ENCODE measurements around the gene LRRFIP1. TPM values are rescaled to one million over a fixed set of nuclear protein-coding genes. Genes with fewer than 3 reads are reported as not detected.
"Not testable (repeated sequence)": the region's sequence is repeated elsewhere in the genome, so short reads cannot be mapped to it uniquely, and the experiment has no call there.

The LRRFIP1 gene
- total RNA-seq, 4 donors from 2014 or later = 98.5 to 147 (median 122) TPM

- H3K36me3 ChIP-seq = peaks cover 0 to 34% (median 13%) of the 10 kb centered on the region in 4 donors
Measured at GRCh38 chr2:237749002-237749401, 121.6 kb downstream of the LRRFIP1 start.

GRCh38 chr2:237749961-237750360 lies 122.6 kb downstream of the LRRFIP1 start:
- H3K36me3 ChIP-seq = peaks cover 0 to 44% (median 16%) of the 10 kb centered on the region in 4 donors
- intact Hi-C loops (cut with DNase I; ENCODE audit: low total_unique reads) (loop anchor here (10.0 kb wide), 1 partner anchor 125 kb away; the partner anchor contains the start of gene LRRFIP1), in situ Hi-C loops (cut with MboI; ENCODE audit: low pct_ligation_motif_present in 1 of 4, low pct_unique_long_range_greater_than_20kb in 1 of 4, low sequenced_read_pairs in 3 of 4) (loop anchor here (10.0 to 25.0 kb wide), 4 partner anchors 75 to 245 kb away; partner anchors contain the start of gene RAB17 (in 1 of the 4))
- 84% methylated on average over 2 of the region's 2 CpGs; no CpG with 5 or more reads in 1 of the 2 donors for WGBS, 2 donors (ENCODE audit: low coverage in 1 of 2)
- H3K4me3 ChIP-seq = no peak overlapping the region
- H3K9me3 ChIP-seq = no peaks in the 10 kb centered on the region
- TF ChIP-seq CTCF (IDR thresholded peaks at IDR 0.05) (no peak), POLR2A (IDR thresholded peaks at IDR 0.05) (no peak), POLR2AphosphoS5 (IDR thresholded peaks at IDR 0.05) (no peak), EP300 (IDR thresholded peaks at IDR 0.05; ENCODE audit: low read depth) (no peak)
- H3K27ac ChIP-seq = no peak overlapping the region
- DNase-seq = no peak
- peaks cover 0 to 6% (median under 1%) of the 10 kb centered on the region in 4 donors for H3K4me1 ChIP-seq
- H3K27me3 ChIP-seq = no peaks in the 10 kb centered on the region

More at GRCh38 chr2:237749002-237749401, 121.6 kb downstream of the LRRFIP1 start:
- in situ Hi-C loops (cut with MboI; ENCODE audit: low pct_ligation_motif_present in 1 of 4, low pct_unique_long_range_greater_than_20kb in 1 of 4, low sequenced_read_pairs in 3 of 4) (loop anchor here in 3 of 4 donors (10.0 to 25.0 kb wide), 4 partner anchors 74 to 244 kb away; partner anchors contain the start of gene RAB17 (in 1 of the 3)), intact Hi-C loops (cut with DNase I; ENCODE audit: low total_unique reads) (loop anchor here (10.0 kb wide), 1 partner anchor 124 kb away; the partner anchor contains the start of gene LRRFIP1)
- Histone ChIP-seq H3K27ac (no peak overlapping the region), H3K4me3 (no peak overlapping the region), H3K9me3 (no peaks in the 10 kb centered on the region), H3K4me1 (peaks cover 4 to 15% (median 6%) of the 10 kb centered on the region in 4 donors), H3K27me3 (no peaks in the 10 kb centered on the region)
- 91 to 96% methylated on average over 6 to 11 of the region's 11 CpGs for WGBS, 2 donors (ENCODE audit: low coverage in 1 of 2)
- no peak for DNase-seq
- TF ChIP-seq POLR2AphosphoS5 (IDR thresholded peaks at IDR 0.05) (no peak), EP300 (IDR thresholded peaks at IDR 0.05; ENCODE audit: low read depth) (no peak), CTCF (IDR thresholded peaks at IDR 0.05) (no peak), POLR2A (IDR thresholded peaks at IDR 0.05) (no peak)

- H3K27ac ChIP-seq; H3K9me3 ChIP-seq; intact Hi-C loops (cut with DNase I; ENCODE audit: low total_unique reads); DNase-seq; H3K4me3 ChIP-seq; H3K4me1 ChIP-seq; H3K27me3 ChIP-seq: not testable (repeated sequence)
- 96% methylated on average over 15 of the region's 15 CpGs; no CpG with 5 or more reads in 1 of the 2 donors for WGBS, 2 donors (ENCODE audit: low coverage in 1 of 2)
- in situ Hi-C loops (cut with MboI; ENCODE audit: low pct_ligation_motif_present in 1 of 4, low pct_unique_long_range_greater_than_20kb in 1 of 4, low sequenced_read_pairs in 3 of 4) = loop anchor here in 1 of 4 donors (10.0 kb wide), 1 partner anchor 166 kb away; no protein-coding TSS in a partner anchor
- H3K36me3 ChIP-seq = peaks cover 0 to 49% (median 18%) of the 10 kb centered on the region in 4 donors
Measured at GRCh38 chr2:237750441-237750840, 123.1 kb downstream of the LRRFIP1 start.

- DNase-seq = no peak
- Histone ChIP-seq H3K27ac (no peak overlapping the region), H3K4me1 (no peaks in the 10 kb centered on the region), H3K36me3 (peaks cover 0 to 60% (median 23%) of the 10 kb centered on the region in 4 donors), H3K9me3 (no peaks in the 10 kb centered on the region), H3K27me3 (no peaks in the 10 kb centered on the region), H3K4me3 (no peak overlapping the region)
- in situ Hi-C loops (cut with MboI; ENCODE audit: low pct_ligation_motif_present in 1 of 4, low pct_unique_long_range_greater_than_20kb in 1 of 4, low sequenced_read_pairs in 3 of 4) (loop anchor here in 1 of 4 donors (10.0 kb wide), 1 partner anchor 168 kb away; no protein-coding TSS in a partner anchor), intact Hi-C loops (cut with DNase I; ENCODE audit: low total_unique reads) (no loop called here)
- WGBS, 2 donors (ENCODE audit: low coverage in 1 of 2) = 56 to 70% methylated on average over 3 to 5 of the region's 5 CpGs
- TF ChIP-seq POLR2A (IDR thresholded peaks at IDR 0.05) = no peak
Measured at GRCh38 chr2:237752761-237753165, 125.4 kb downstream of the LRRFIP1 start.

- in situ Hi-C loops (cut with MboI; ENCODE audit: low pct_ligation_motif_present in 1 of 4, low pct_unique_long_range_greater_than_20kb in 1 of 4, low sequenced_read_pairs in 3 of 4) = loop anchor here in 1 of 4 donors (10.0 kb wide), 1 partner anchor 169 kb away; no protein-coding TSS in a partner anchor
- intact Hi-C loops (cut with DNase I; ENCODE audit: low total_unique reads) = no loop called here
- no peaks in the 10 kb centered on the region for H3K4me1 ChIP-seq
- H3K9me3 ChIP-seq = no peaks in the 10 kb centered on the region
- H3K36me3 ChIP-seq = peaks cover 0 to 62% (median 19%) of the 10 kb centered on the region in 4 donors
- H3K27ac ChIP-seq = no peak overlapping the region
- H3K4me3 ChIP-seq = no peak overlapping the region
- WGBS, 2 donors (ENCODE audit: low coverage in 1 of 2) = 91 to 100% methylated on average over 3 of the region's 3 CpGs
- H3K27me3 ChIP-seq = no peaks in the 10 kb centered on the region
- DNase-seq = no peak
- TF ChIP-seq EP300 (IDR thresholded peaks at IDR 0.05; ENCODE audit: low read depth) (no peak), POLR2A (IDR thresholded peaks at IDR 0.05) (no peak), POLR2AphosphoS5 (IDR thresholded peaks at IDR 0.05) (no peak), CTCF (IDR thresholded peaks at IDR 0.05) (no peak)
Measured at GRCh38 chr2:237754182-237754581, 126.8 kb downstream of the LRRFIP1 start.
